NCI-H1417 (cell line): ENCODE measurements around the gene GATA1.

Source experiments
- DNase-seq, 3 experiments: peaks; one replicate each; lab custom pipeline; 2025; lab: John Stamatoyannopoulos, UW

GATA1 gene

GRCh38 chrX:48785186-48785539 is 1.2 kb upstream of the GATA1 start:
- DNase-seq: no peak

- no peak for DNase-seq
Measured at GRCh38 chrX:48785540-48786214, 713 bp upstream of the GATA1 start.

GRCh38 chrX:48786825-48787504 is 575 bp downstream of the GATA1 start:
- DNase-seq: no peak

- DNase-seq: no peak
Measured at GRCh38 chrX:48787505-48788443, 1.4 kb downstream of the GATA1 start.

GRCh38 chrX:48789366-48790220 is 3.2 kb downstream of the GATA1 start:
- no peak for DNase-seq

GRCh38 chrX:48790477-48790876 is 4.1 kb downstream of the GATA1 start:
- DNase-seq: no peak

DNA sequence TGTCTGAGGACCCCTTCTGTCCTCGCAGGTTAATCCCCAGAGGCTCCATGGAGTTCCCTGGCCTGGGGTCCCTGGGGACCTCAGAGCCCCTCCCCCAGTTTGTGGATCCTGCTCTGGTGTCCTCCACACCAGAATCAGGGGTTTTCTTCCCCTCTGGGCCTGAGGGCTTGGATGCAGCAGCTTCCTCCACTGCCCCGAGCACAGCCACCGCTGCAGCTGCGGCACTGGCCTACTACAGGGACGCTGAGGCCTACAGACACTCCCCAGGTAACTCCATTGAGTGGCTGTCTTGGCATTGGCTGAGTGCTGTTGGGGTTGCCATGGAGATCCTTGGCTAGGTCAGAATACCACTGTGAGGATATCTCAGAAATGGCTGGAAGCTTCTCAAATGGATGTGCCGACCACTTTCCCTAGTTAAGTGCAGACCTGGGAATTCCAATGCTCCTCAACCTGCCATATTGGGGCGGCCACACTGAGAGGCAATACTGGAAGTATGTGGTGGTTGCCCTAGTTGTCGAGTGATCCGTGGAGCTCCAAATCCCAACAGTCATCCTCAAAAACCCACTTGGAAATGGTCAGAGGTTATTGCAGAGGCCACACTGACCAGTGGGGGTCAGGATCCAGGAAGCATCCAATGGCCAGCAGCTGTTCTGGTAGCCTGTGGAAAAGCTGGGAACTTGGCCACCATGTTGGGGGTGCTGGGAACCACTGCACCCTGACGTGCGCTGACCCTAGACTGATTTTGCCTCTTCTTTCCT is 4.9 kb downstream of the GATA1 start:
- no peak for DNase-seq

- DNase-seq: no peak
Measured at GRCh38 chrX:48792219-48792618, 5.8 kb downstream of the GATA1 start.

DNA sequence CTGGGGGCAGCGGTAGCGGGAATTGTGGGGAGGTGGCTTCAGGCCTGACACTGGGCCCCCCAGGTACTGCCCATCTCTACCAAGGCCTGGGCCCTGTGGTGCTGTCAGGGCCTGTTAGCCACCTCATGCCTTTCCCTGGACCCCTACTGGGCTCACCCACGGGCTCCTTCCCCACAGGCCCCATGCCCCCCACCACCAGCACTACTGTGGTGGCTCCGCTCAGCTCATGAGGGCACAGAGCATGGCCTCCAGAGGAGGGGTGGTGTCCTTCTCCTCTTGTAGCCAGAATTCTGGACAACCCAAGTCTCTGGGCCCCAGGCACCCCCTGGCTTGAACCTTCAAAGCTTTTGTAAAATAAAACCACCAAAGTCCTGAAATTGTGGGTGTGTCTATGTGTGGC is 7.5 kb downstream of the GATA1 start:
- DNase-seq: no peak

DNA sequence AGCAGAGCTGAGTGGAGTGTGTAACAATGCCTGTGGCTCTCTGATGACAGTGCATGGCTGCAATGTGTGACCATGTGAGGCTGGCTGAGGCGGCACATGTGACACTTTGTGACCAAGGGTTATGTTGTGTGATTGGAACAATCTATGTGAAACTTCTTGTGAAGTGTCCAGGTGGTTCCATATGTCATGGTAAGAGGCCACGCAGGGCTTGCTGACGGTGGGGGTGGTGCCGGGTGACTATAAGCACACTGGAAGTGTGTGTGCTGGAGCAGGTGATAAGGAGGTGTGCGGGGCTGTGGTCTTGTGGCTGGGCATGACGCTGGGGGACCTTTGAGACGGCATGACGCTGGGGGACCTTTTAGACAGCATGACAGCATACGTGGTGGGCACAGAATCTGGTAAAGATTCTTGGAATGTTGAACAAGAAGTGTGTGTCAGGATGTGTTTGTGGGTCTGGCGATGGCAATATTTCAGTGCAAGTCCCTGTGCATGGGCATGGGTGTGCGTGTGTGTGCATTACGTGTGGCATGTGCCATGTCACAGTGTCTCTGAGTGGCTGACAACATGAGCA is 8.0 kb downstream of the GATA1 start:
- DNase-seq: no peak

- DNase-seq: no peak
Measured at GRCh38 chrX:48794911-48795515, 8.6 kb downstream of the GATA1 start.

GRCh38 chrX:48798318-48798717 is 11.9 kb downstream of the GATA1 start:
- DNase-seq: no peak

DNA sequence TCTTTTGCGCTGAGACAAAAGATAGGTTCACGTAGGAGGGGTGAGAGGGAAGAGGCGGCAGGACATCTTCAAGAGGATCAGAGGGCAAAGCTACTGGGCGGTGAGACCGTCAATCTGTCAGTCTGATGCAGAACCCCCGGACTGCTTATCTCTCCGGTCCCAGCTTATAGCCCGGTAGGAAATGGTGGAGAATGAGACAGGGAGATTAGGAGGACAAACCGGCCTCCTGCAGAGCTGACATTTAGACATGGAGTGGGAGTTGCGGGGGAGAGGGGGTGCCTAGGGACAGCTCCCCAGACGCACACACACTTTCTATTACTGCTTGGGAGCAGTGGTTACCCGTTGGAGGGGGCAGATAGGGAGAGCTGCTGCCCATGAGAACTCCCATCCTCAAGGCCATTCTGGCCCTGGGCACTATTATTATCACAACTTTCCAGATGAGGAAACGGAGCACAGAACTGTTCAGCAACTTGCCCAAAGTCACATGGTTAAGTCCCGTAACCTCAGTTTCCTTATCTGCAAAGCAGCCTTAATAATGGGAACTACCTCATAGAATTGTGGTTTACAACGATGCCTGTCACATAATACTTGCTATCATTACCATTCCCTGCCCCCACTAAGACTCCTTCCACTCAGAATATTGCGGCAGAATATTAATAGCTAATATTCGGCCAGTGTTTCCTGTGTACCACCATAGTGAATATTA is 14.3 kb downstream of the GATA1 start:
- peak in 1 of 3 experiments; percentile 37 for DNase-seq

- DNase-seq: peak; percentile 96 to 99 (median 97)
Measured at GRCh38 chrX:48801280-48802088, 15.1 kb downstream of the GATA1 start, which contains the start of gene HDAC6. TSS of gene HDAC6 (plus strand) at chrX:48802067. CDS start at chrX:48802693, 626 bp downstream.

- DNase-seq: peak; percentile 44 to 89 (median 80)
Measured at GRCh38 chrX:48802089-48802904, 15.9 kb downstream of the GATA1 start.

- no peak for DNase-seq
Measured at GRCh38 chrX:48802905-48803200, 16.5 kb downstream of the GATA1 start.

DNA sequence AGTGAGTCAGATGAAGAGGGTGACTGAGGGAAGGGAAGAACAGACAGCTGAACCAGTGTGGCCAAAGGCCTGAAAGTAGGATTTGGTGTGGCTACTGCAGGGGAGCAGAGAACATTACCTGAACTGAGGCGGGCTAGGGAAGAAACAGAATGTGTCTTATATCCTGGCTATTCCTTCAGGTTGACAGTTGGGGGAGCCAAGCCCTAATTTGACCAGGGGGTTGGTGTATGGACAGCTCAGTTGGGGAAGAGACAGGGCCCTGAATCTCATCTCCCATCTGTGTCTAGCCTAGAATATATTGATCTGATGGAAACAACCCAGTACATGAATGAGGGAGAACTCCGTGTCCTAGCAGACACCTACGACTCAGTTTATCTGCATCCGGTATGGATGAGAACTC is 19.7 kb downstream of the GATA1 start:
- peak in 1 of 3 experiments; percentile 13 for DNase-seq

DNA sequence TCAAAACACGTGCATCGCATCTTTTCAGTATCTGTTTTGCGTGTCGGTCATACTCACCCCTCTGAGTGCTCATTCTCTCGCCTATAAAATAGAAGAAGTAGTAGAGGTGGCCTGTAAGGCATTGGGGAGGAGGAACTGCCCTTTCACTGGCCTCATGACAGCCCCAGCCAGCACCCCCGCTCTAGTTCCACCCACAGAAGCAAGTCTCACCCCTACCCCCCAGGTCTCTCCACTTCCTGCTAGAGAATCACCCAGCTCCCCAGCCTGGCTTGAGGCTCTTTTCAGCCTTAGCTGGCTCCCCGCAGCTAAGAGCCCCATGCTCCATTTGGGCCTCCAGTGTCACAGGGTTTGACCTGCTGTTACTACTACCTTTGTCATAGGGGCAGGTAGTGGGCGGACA is 27.3 kb downstream of the GATA1 start:
- no peak for DNase-seq
